Endothelial cell of umbilical vein (primary cell): Measurements from ENCODE around the gene TSPAN18. TPM values are rescaled to one million over a fixed set of nuclear protein-coding genes. Genes with fewer than 3 reads are reported as not detected.

Experiments
- BruUV-seq: library from RNA; stranded (reverse); fragments of 400-500 nt; replicated peaks from 2 replicates; lab custom pipeline; 2021; lab: Mats Ljungman, UMichigan
- CTCF ChIA-PET: fragments of 300-600, 350-600 bp; sonication (Branson Sonifier 250); formaldehyde crosslinking; loops from one replicate; lab custom pipeline; 2021; ENCODE audit warnings: antibody characterized with exemption, inconsistent platforms; lab: Charles Lee
- POLR2A ChIA-PET: fragments of 300-600, 350-600 bp; sonication (Branson Sonifier 250); formaldehyde crosslinking; loops from one replicate; lab custom pipeline; 2021; ENCODE audit warnings: antibody characterized with exemption, inconsistent platforms; lab: Charles Lee
- DNase-seq: peaks from one replicate; pipeline ENCODE4 v3.0.0-alpha.2; 2011; ENCODE audit warnings: low read depth, low spot score
- FAIRE-seq: peaks from 2 replicates; lab custom pipeline; 2011; peaks lifted over from hg19 to GRCh38; lab: Jason Lieb, UNC
- H2AFZ ChIP-seq: 2 replicates; pipeline ENCODE4 v1.6.0; 2012; ENCODE audit warnings: low read depth, low read length, control low read depth, inconsistent platforms
- H3K27ac ChIP-seq: 2 replicates; pipeline ENCODE4 v1.5.1; 2011; ENCODE audit warnings: low read depth, mild to moderate bottlenecking, control low read depth, low read length, moderate library complexity; ENCODE audit not compliant: insufficient read depth
- H3K27me3 ChIP-seq, 2 experiments: 2 replicates each; pipeline versions ENCODE4 v1.6.0 to v1.6.1; 2011; ENCODE audit warnings: low read length in 2 of 2, mixed read lengths in 1 of 2; ENCODE audit not compliant: control insufficient read depth in 2 of 2, insufficient read depth in 2 of 2
- H3K36me3 ChIP-seq, 2 experiments: 2 replicates in 1 of 2; 3 replicates in 1 of 2; pipeline ENCODE4 v1.5.1; 2011; ENCODE audit warnings: low read length in 2 of 2, mild to moderate bottlenecking in 1 of 2, moderate library complexity in 1 of 2; ENCODE audit not compliant: control insufficient read depth in 2 of 2, insufficient read depth in 2 of 2; ENCODE audit errors: extremely low read depth in 1 of 2
- H3K4me1 ChIP-seq: 3 replicates; pipeline ENCODE4 v1.5.1; 2011; ENCODE audit warnings: mild to moderate bottlenecking, low read length; ENCODE audit not compliant: control insufficient read depth, insufficient read depth; ENCODE audit errors: extremely low read depth
- H3K4me2 ChIP-seq: 2 replicates; pipeline ENCODE4 v1.6.1; 2011; ENCODE audit warnings: low read length, control low read depth, mixed read lengths; ENCODE audit not compliant: insufficient read depth
- H3K4me3 ChIP-seq, 3 experiments: fragments of 200-600 bp in 1 of 3; sonication (generic), shearing (Covaris generic) in 1 of 3; replicated peaks in 1 of 3; 2 replicates each; pipeline ENCODE4 v1.5.1; 2011 to 2016; ENCODE audit warnings: control low read depth in 3 of 3, low read length in 3 of 3, mild to moderate bottlenecking in 2 of 3, inconsistent platforms in 1 of 3, low read depth in 1 of 3, moderate library complexity in 1 of 3; ENCODE audit not compliant: insufficient read depth in 1 of 3
- H3K79me2 ChIP-seq: 2 replicates; pipeline ENCODE4 v1.6.0; 2012; ENCODE audit warnings: low read length, inconsistent platforms; ENCODE audit not compliant: control insufficient read depth, insufficient read depth
- H3K9ac ChIP-seq: replicated peaks from 2 replicates; pipeline ENCODE3; 2011; ENCODE audit warnings: low read length, control low read depth; ENCODE audit not compliant: insufficient read depth; ENCODE audit errors: extremely low read depth
- H3K9me1 ChIP-seq: replicated peaks from 3 replicates; pipeline ENCODE4 v1.6.0; 2011; ENCODE audit warnings: mild to moderate bottlenecking, low read length; ENCODE audit not compliant: control insufficient read depth, insufficient read depth; ENCODE audit errors: extremely low read depth
- H3K9me3 ChIP-seq: replicated peaks from 2 replicates; pipeline ENCODE4 v1.5.1; 2012; ENCODE audit warnings: low read length, inconsistent platforms; ENCODE audit not compliant: control insufficient read depth, insufficient read depth
- H4K20me1 ChIP-seq: replicated peaks from 2 replicates; pipeline ENCODE3; 2011; ENCODE audit warnings: mild to moderate bottlenecking, low read length; ENCODE audit not compliant: control insufficient read depth, insufficient read depth; ENCODE audit errors: extremely low read depth
- CTCF ChIP-seq, 2 donors: IDR thresholded peaks; 1 replicate in 1 of 2; 2 replicates in 1 of 2; pipeline ENCODE4 v1.5.1; 2011; ENCODE audit warnings: low read length in 2 of 2, mild to moderate bottlenecking in 2 of 2, moderate library complexity in 2 of 2, control low read depth in 1 of 2, inconsistent platforms in 1 of 2, low read depth in 1 of 2; ENCODE audit not compliant: insufficient read depth in 1 of 2; ENCODE audit errors: extremely low read depth in 1 of 2
- EZH2 ChIP-seq: IDR thresholded peaks from 2 replicates; pipeline ENCODE4 v1.6.1; 2012; ENCODE audit warnings: borderline replicate concordance, low read depth, mild to moderate bottlenecking, moderate library complexity, low read length, inconsistent platforms; ENCODE audit not compliant: severe bottlenecking
- FOS ChIP-seq: IDR thresholded peaks from 2 replicates; pipeline ENCODE4 v1.6.1; 2011; ENCODE audit warnings: mild to moderate bottlenecking, low read length, moderate library complexity, borderline replicate concordance; ENCODE audit not compliant: insufficient read depth
- GATA2 ChIP-seq: IDR thresholded peaks from 2 replicates; pipeline ENCODE4 v1.7.0; 2011; ENCODE audit warnings: low read depth, mild to moderate bottlenecking, moderate library complexity, mixed read lengths, low read length; ENCODE audit not compliant: insufficient read length, insufficient read depth
- JUN ChIP-seq: IDR thresholded peaks from 2 replicates; pipeline ENCODE4 v1.6.1; 2011; ENCODE audit warnings: borderline replicate concordance, low read depth; ENCODE audit not compliant: insufficient read length, insufficient read depth
- MYC ChIP-seq: IDR thresholded peaks from one replicate; pipeline ENCODE4 v1.6.1; 2011; ENCODE audit warnings: mild to moderate bottlenecking, low read depth, low read length
- POLR2A ChIP-seq: IDR thresholded peaks from 2 replicates; pipeline ENCODE4 v1.6.1; 2012; ENCODE audit warnings: low read depth, mild to moderate bottlenecking, control low read depth, low read length
- POLR2AphosphoS5 ChIP-seq: IDR thresholded peaks from 2 replicates; pipeline ENCODE4 v1.6.1; 2012; ENCODE audit warnings: low read depth, mild to moderate bottlenecking, control low read depth, low read length, moderate library complexity; ENCODE audit not compliant: insufficient read depth
- dilution Hi-C: fragments of 300-500 bp; cut with MboI; formaldehyde crosslinking; loops from one replicate; pipeline ENCODE4 v1.15.0; 2019; ENCODE audit warnings: low sequenced_read_pairs; ENCODE audit not compliant: extremely low pct_ligation_motif_present
- intact Hi-C: fragments of 100-400 bp; cut with micrococcal nuclease; formaldehyde crosslinking; loops from one replicate; pipeline ENCODE4 v1.10.0; 2022
- polyA plus RNA-seq, 4 experiments: library from polyadenylated mRNA; depleted of rRNA in 3 of 4; stranded (reverse) in 3 of 4; unstranded in 1 of 4; fragments of >200 nt; gene quantifications; 2 replicates each; pipeline versions ENCODE4 v1.2.1 to v1.2.3, GENCODE V29; 2011 to 2012; ENCODE audit warnings: missing spikeins in 1 of 4
- total RNA-seq: library from RNA; stranded (reverse); gene quantifications from 2 replicates; pipeline ENCODE4 v1.2.3, GENCODE V29; 2021
- TF ChIP-seq, protein P1 (sequence below): IDR thresholded peaks from 2 replicates; pipeline ENCODE4 v1.6.1; 2011; ENCODE audit not compliant: insufficient read depth, insufficient read length

TSPAN18 gene
- total and polyA plus RNA-seq, 2 donors (not counting 3 experiments of a cell fraction or from before 2014, with no cell fraction given): 32.2 to 118 TPM

DNA sequence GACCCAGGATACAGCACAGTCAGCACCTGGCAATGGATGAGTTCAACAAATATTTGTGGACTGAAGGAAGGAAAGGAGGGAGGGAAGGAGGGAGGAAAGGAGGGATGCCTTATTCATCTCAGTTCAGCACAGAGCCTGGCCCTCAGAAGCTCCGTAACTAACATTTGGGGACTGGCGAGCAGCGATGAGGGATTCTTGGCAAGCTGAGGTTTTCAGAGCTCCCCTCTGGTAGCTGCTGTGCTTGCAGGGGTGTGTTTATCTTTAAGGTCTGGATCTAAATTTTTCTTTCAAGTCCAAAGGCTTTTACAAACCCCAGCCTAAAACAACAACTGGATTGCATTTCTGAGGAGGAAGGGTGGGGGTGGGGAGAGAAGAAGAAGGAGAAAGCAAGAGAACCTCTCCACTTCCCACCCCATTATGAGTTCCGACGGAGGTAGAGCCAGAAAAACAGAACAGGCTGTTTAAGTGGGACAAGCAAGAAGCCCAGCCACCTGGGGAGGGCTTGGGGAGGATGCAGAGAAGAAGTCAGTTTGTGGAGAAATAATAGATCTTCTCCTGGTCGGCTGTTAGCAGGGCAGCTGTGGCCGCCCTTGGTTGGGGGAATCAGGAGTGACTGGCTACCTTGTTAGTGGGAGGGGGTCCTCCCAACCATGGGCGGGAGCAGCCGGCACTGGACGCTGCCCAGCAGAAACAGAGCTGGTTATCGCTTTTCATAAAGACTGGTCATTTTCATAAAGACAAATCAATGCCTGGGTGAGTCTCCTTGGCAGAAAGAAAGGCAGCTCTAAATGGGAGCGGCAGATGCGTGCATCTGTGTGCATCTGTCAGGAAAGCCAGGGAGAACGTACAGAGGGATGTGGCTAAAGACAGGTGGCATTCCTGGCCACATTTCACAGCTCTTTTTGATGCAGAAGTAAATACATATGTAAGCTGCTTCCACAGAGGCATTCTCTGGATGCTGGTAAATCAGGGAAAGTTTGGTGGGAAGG, 78.0 kb downstream of the TSPAN18 start:
- BruUV-seq: no TSS peak
- H3K27ac ChIP-seq: no peak overlapping the region
- H3K4me2 ChIP-seq: no peak overlapping the region
- ChIA-PET CTCF (interaction anchor here (0.6 to 2.1 kb wide), 9 partner anchors 10 to 107 kb away, joined by 3 to 5 read pairs (median 3); no protein-coding TSS in a partner anchor), POLR2A (interaction anchor here (0.7 to 1.1 kb wide), 2 partner anchors 9 to 12 kb away, joined by 3 to 4 read pairs; no protein-coding TSS in a partner anchor)
- H3K9ac ChIP-seq: no peak overlapping the region
- H3K4me3 ChIP-seq: no peak overlapping the region
- no peaks in the 10 kb centered on the region for H4K20me1 ChIP-seq
- no peaks in the 10 kb centered on the region for H3K36me3 ChIP-seq
- H3K4me1 ChIP-seq: no peaks in the 10 kb centered on the region
- H3K9me1 ChIP-seq: no peaks in the 10 kb centered on the region
- H3K27me3 ChIP-seq: peaks cover 11 to 13% of the 10 kb centered on the region in 2 experiments
- H3K79me2 ChIP-seq: no peaks in the 10 kb centered on the region
- no peaks in the 10 kb centered on the region for H3K9me3 ChIP-seq
- dilution Hi-C loops (no loop called here), intact Hi-C loops (no loop called here)
- FAIRE-seq: no peak
- no peak for TF ChIP-seq EZH2
- no peak for TF ChIP-seq GATA2
- TF ChIP-seq CTCF (IDR thresholded peaks at IDR 0.05; ENCODE audit: extremely low read depth in 1 of 2, insufficient read depth in 1 of 2, low read depth in 1 of 2, low read length in 2 of 2): no peak
- TF ChIP-seq, protein P1, sequence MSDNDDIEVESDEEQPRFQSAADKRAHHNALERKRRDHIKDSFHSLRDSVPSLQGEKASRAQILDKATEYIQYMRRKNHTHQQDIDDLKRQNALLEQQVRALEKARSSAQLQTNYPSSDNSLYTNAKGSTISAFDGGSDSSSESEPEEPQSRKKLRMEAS: no peak
- TF ChIP-seq POLR2AphosphoS5: no peak
- no peak for TF ChIP-seq JUN
- no peak for TF ChIP-seq MYC
- TF ChIP-seq FOS: no peak
- TF ChIP-seq POLR2A: no peak
- no peak overlapping the region for H2AFZ ChIP-seq
- no peak for DNase-seq
